ENCODE measurements around the gene CHCHD10. TPM values are rescaled to one million over a fixed set of nuclear protein-coding genes. Genes with fewer than 3 reads are reported as not detected.

The CHCHD10 gene
- total RNA-seq, 6 donors from 2014 or later = 9.1 to 130 (median 39.0) TPM

DNA sequence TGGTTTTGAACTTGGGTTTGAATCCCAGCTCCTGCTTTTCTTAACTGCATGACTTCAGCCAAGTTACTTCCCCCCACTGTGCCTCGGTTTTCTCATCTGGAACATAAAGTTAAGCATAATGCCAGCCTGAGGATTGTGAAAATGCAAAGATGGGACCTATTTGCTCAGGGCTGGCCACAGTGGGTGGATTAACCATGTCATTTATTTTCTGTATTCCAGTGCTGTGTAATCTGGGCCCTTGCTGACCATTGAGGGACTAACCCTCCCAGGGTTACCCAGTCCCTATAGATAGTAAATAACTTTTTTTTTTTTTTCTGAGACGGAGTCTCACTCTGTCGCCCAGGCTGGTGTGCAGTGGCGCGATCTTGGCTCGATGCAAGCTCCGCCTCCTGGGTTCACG lies 12.1 kb downstream of the CHCHD10 start:
- peaks cover 0 to 6% (median 2%) of the 10 kb centered on the region in 4 donors for H3K4me1 ChIP-seq

DNA sequence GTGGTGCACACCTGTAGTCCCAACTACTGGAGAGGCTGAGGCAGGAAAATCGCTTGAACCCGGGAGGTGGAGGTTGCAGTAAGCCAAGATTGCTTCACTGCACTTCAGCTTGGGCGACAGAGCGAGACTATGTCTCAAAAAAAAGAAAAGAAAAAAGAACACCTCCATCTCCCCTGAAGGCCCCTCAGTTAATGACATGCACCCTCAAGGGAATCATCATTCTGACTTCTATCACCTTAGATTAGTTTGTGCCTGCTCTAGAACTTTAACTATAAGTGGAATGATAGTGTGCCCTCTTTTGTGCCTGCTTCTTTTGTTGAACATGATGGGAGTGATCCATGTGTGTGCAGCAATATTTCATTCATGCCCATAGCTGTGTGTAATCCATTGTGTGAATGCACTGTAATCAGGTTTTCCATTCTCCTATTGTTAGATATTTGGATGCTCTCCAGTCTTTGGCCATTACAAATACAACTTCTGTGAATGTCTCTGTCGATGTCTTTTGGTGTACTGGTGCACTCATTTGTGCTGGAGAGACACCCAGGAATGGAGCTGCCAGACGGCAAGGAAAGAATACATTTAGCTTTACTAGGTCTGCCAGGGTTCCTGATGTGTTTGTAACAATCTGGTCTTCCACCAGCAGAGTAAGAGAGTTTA lies 12.7 kb downstream of the CHCHD10 start:
- TF ChIP-seq, protein P1, sequence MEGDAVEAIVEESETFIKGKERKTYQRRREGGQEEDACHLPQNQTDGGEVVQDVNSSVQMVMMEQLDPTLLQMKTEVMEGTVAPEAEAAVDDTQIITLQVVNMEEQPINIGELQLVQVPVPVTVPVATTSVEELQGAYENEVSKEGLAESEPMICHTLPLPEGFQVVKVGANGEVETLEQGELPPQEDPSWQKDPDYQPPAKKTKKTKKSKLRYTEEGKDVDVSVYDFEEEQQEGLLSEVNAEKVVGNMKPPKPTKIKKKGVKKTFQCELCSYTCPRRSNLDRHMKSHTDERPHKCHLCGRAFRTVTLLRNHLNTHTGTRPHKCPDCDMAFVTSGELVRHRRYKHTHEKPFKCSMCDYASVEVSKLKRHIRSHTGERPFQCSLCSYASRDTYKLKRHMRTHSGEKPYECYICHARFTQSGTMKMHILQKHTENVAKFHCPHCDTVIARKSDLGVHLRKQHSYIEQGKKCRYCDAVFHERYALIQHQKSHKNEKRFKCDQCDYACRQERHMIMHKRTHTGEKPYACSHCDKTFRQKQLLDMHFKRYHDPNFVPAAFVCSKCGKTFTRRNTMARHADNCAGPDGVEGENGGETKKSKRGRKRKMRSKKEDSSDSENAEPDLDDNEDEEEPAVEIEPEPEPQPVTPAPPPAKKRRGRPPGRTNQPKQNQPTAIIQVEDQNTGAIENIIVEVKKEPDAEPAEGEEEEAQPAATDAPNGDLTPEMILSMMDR (IDR thresholded peaks at IDR 0.05) = no peak
- TF ChIP-seq POLR2AphosphoS5 (IDR thresholded peaks at IDR 0.05) (no peak), POLR2A (IDR thresholded peaks at IDR 0.05) (no peak), EP300 (IDR thresholded peaks at IDR 0.05) (no peak)
- DNase-seq = no peak
- WGBS, 2 donors = 78 to 84% methylated on average over 6 of the region's 6 CpGs

More for the DNA sequence above, 12.1 kb downstream of the CHCHD10 start:
- TF ChIP-seq POLR2A (IDR thresholded peaks at IDR 0.05) (no peak), EP300 (IDR thresholded peaks at IDR 0.05) (no peak), POLR2AphosphoS5 (IDR thresholded peaks at IDR 0.05) (no peak)
- TF ChIP-seq, protein P1 (IDR thresholded peaks at IDR 0.05) = no peak
- ATAC-seq (ENCODE audit: low FRiP score in 2 of 2) (no peak), DNase-seq (no peak)
- no peak overlapping the region for H3K27ac ChIP-seq
- no peaks in the 10 kb centered on the region for H3K36me3 ChIP-seq
- H3K4me3 ChIP-seq = no peak overlapping the region
- H3K9me3 ChIP-seq = no peaks in the 10 kb centered on the region
- WGBS, 2 donors = 68 to 89% methylated on average over 8 of the region's 8 CpGs
- H3K27me3 ChIP-seq = no peaks in the 10 kb centered on the region

DNA sequence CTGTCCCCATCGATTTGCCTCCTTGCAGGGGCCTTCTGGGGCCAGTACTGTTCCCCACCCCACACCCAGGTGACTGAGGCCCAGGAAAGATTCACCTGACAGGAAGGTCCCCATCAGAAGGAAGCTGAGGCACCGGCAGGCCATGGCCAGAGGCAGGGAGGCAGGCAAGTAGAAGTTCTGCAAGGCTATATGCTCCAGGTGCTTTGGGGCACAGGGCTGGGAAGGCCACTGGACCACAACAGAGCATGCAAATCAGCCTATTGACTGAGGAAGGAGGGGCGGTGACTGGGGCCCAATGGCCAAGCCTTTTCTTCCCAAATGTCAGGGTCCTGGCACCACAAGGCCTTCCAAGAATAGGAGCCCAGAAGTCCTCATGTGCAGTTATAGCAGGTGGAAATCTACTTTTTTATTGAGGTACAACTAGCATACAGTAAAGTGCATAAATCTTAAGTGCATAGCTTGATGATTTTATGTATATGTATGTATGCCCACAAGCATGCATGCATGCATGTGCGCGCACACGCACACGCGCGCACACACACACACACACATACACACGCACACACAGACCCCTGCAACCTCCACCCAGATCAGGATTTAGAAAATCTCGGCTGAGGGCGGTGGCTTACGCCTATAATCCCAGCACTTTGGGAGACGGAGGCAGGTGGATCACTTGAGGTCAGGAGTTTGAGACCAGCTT lies 13.4 kb downstream of the CHCHD10 start, which contains the start of gene VPREB3:
Gene VPREB3 (minus strand): TSS at position 206 of the 700 bp plus-strand sequence. CDS start 62 bp downstream, at position 144.
- H3K27me3 ChIP-seq = no peaks in the 10 kb centered on the region
- peaks cover 0 to 18% (median 13%) of the 10 kb centered on the region in 4 donors for H3K4me1 ChIP-seq
- no peak within 1 kb of the TSS for H3K4me3 ChIP-seq
- DNase-seq (no peak), ATAC-seq (ENCODE audit: low FRiP score in 2 of 2) (no peak)
- no peak for TF ChIP-seq POLR2AphosphoS5 (IDR thresholded peaks at IDR 0.05)
- no peak within 1 kb of the TSS for H3K27ac ChIP-seq
- 94% methylated on average over 14 of the region's 14 CpGs for WGBS, 2 donors
- no peaks in the 10 kb centered on the region for H3K9me3 ChIP-seq
- no peaks in the 10 kb centered on the region for H3K36me3 ChIP-seq

More for the DNA sequence above, 12.7 kb downstream of the CHCHD10 start:
- Histone ChIP-seq H3K27me3 (no peaks in the 10 kb centered on the region), H3K4me3 (no peak overlapping the region), H3K9me3 (no peaks in the 10 kb centered on the region), H3K4me1 (peaks cover 0 to 12% (median 8%) of the 10 kb centered on the region in 4 donors), H3K27ac (no peak overlapping the region), H3K36me3 (no peaks in the 10 kb centered on the region)
- no peak for ATAC-seq (ENCODE audit: low FRiP score in 2 of 2)

DNA sequence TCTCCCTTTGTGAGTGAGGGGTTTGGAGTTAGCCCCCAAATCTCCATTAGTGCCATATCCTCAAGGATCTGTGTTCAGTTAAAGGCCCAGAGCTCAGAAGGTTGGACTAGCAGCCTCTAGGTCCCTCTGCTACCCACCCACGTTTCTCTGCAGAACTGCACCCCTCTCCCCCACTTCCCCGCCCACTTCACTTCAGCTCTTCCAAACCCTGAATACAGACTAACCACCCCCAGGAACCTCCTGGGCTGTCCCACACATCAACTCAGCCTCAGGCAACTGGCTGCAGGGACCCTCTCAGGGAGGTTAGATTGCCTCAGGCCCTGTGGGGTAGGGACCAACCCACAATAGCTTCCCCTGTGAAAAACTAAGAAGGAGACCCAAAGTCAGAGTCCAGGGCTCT lies 14.4 kb downstream of the CHCHD10 start:
- no peaks in the 10 kb centered on the region for H3K27me3 ChIP-seq
- 56 to 78% methylated on average over 2 of the region's 2 CpGs for WGBS, 2 donors
- H3K4me3 ChIP-seq = no peak overlapping the region
- H3K27ac ChIP-seq = no peak overlapping the region
- no peaks in the 10 kb centered on the region for H3K9me3 ChIP-seq
- H3K36me3 ChIP-seq = no peaks in the 10 kb centered on the region
- DNase-seq (no peak), ATAC-seq (ENCODE audit: low FRiP score in 2 of 2) (no peak)
- TF ChIP-seq POLR2A (IDR thresholded peaks at IDR 0.05) (no peak), EP300 (IDR thresholded peaks at IDR 0.05) (no peak), POLR2AphosphoS5 (IDR thresholded peaks at IDR 0.05) (no peak)
- TF ChIP-seq, protein P1 (IDR thresholded peaks at IDR 0.05) = no peak
- H3K4me1 ChIP-seq = peaks cover 0 to 18% (median 13%) of the 10 kb centered on the region in 4 donors

DNA sequence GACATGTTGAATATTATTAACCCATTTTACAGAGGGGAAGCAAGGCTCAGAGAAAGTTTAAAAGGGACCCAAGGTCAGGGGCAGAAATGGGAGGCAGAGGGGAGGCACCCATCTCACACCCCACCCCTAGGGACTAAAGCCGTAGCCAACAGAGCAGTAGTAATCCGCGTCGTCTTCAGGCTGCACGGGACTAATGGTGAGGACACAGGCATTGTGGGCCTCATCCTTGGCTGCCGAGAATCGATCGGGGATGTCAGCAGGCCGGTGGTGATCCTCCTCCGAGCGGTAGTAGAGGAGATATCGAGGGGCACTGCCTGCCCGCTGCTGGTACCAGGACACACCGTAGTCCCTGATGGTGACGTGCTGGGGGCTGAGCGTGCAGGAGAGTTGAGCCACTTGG lies 15.0 kb downstream of the CHCHD10 start:
- TF ChIP-seq, protein P1 (IDR thresholded peaks at IDR 0.05) = no peak
- no peak for TF ChIP-seq EP300 (IDR thresholded peaks at IDR 0.05)
- no peak for TF ChIP-seq POLR2AphosphoS5 (IDR thresholded peaks at IDR 0.05)
- no peak for TF ChIP-seq POLR2A (IDR thresholded peaks at IDR 0.05)
- ATAC-seq (ENCODE audit: low FRiP score in 2 of 2) (no peak), DNase-seq (peak in 1 of 2 donors; percentile 39)
- Histone ChIP-seq H3K27ac (no peak overlapping the region), H3K27me3 (no peaks in the 10 kb centered on the region), H3K4me3 (no peak overlapping the region), H3K9me3 (no peaks in the 10 kb centered on the region), H3K36me3 (no peaks in the 10 kb centered on the region), H3K4me1 (peaks cover 0 to 18% (median 13%) of the 10 kb centered on the region in 4 donors)
- 94% methylated on average over 16 of the region's 16 CpGs for WGBS, 2 donors

Data from upper lobe of left lung (tissue), 6 donors.